Measurements from ENCODE around the gene CRHR1.

The CRHR1 gene

GRCh38 chr17:45775576-45776011, 8.5 kb upstream of the CRHR1 start:
- Histone ChIP-seq H3K36me3 (ENCODE audit: control insufficient read depth, insufficient read depth, low read length) (no peaks in the 10 kb centered on the region), H3K27me3 (ENCODE audit: control insufficient read depth, insufficient read depth, low read length, poor library complexity, severe bottlenecking) (no peaks in the 10 kb centered on the region), H3K4me1 (ENCODE audit: control insufficient read depth, insufficient read depth, low read length) (peaks cover 9% of the 10 kb centered on the region), H3K27ac (ENCODE audit: insufficient read depth, low read depth, low read length, poor library complexity, severe bottlenecking) (no peak overlapping the region), H3K4me3 (ENCODE audit: insufficient read depth, low read depth, low read length) (no peak overlapping the region), H3K9me3 (ENCODE audit: control insufficient read depth, low read length) (no peaks in the 10 kb centered on the region)
- WGBS, 2 experiments: 85 to 95% methylated on average over 4 of the region's 4 CpGs

GRCh38 chr17:45776896-45777295, 7.2 kb upstream of the CRHR1 start:
- H3K27me3 ChIP-seq (ENCODE audit: control insufficient read depth, insufficient read depth, low read length, poor library complexity, severe bottlenecking): peaks cover 7% of the 10 kb centered on the region

GRCh38 chr17:45777388-45777787, 6.7 kb upstream of the CRHR1 start:
- 72 to 77% methylated on average over 3 of the region's 3 CpGs for WGBS, 2 experiments
- peaks cover 12% of the 10 kb centered on the region for H3K27me3 ChIP-seq (ENCODE audit: control insufficient read depth, insufficient read depth, low read length, poor library complexity, severe bottlenecking)
- H3K36me3 ChIP-seq (ENCODE audit: control insufficient read depth, insufficient read depth, low read length): no peaks in the 10 kb centered on the region
- no peak overlapping the region for H3K4me3 ChIP-seq (ENCODE audit: insufficient read depth, low read depth, low read length)
- no peak overlapping the region for H3K27ac ChIP-seq (ENCODE audit: insufficient read depth, low read depth, low read length, poor library complexity, severe bottlenecking)
- H3K4me1 ChIP-seq (ENCODE audit: control insufficient read depth, insufficient read depth, low read length): no peaks in the 10 kb centered on the region
- H3K9me3 ChIP-seq (ENCODE audit: control insufficient read depth, low read length): no peaks in the 10 kb centered on the region

More at GRCh38 chr17:45776896-45777295, 7.2 kb upstream of the CRHR1 start:
- Histone ChIP-seq H3K4me3 (ENCODE audit: insufficient read depth, low read depth, low read length) (no peak overlapping the region), H3K36me3 (ENCODE audit: control insufficient read depth, insufficient read depth, low read length) (no peaks in the 10 kb centered on the region), H3K4me1 (ENCODE audit: control insufficient read depth, insufficient read depth, low read length) (no peaks in the 10 kb centered on the region), H3K27ac (ENCODE audit: insufficient read depth, low read depth, low read length, poor library complexity, severe bottlenecking) (no peak overlapping the region), H3K9me3 (ENCODE audit: control insufficient read depth, low read length) (no peaks in the 10 kb centered on the region)
- 78 to 81% methylated on average over 6 to 7 of the region's 7 CpGs for WGBS, 2 experiments

- no peak overlapping the region for H3K4me3 ChIP-seq (ENCODE audit: insufficient read depth, low read depth, low read length)
- no peak overlapping the region for H3K27ac ChIP-seq (ENCODE audit: insufficient read depth, low read depth, low read length, poor library complexity, severe bottlenecking)
- no peaks in the 10 kb centered on the region for H3K36me3 ChIP-seq (ENCODE audit: control insufficient read depth, insufficient read depth, low read length)
- H3K9me3 ChIP-seq (ENCODE audit: control insufficient read depth, low read length): no peaks in the 10 kb centered on the region
- H3K4me1 ChIP-seq (ENCODE audit: control insufficient read depth, insufficient read depth, low read length): peaks cover 2% of the 10 kb centered on the region
- WGBS, 2 experiments: 86 to 92% methylated on average over 5 of the region's 5 CpGs
- peaks cover 47% of the 10 kb centered on the region for H3K27me3 ChIP-seq (ENCODE audit: control insufficient read depth, insufficient read depth, low read length, poor library complexity, severe bottlenecking)
Measured at GRCh38 chr17:45780921-45781320, 3.2 kb upstream of the CRHR1 start.

- Histone ChIP-seq H3K4me3 (ENCODE audit: insufficient read depth, low read depth, low read length) (peak overlapping the region; percentile 48), H3K27me3 (ENCODE audit: control insufficient read depth, insufficient read depth, low read length, poor library complexity, severe bottlenecking) (peaks cover 66% of the 10 kb centered on the region), H3K36me3 (ENCODE audit: control insufficient read depth, insufficient read depth, low read length) (no peaks in the 10 kb centered on the region), H3K9me3 (ENCODE audit: control insufficient read depth, low read length) (no peaks in the 10 kb centered on the region), H3K27ac (ENCODE audit: insufficient read depth, low read depth, low read length, poor library complexity, severe bottlenecking) (no peak overlapping the region), H3K4me1 (ENCODE audit: control insufficient read depth, insufficient read depth, low read length) (peaks cover 2% of the 10 kb centered on the region)
- WGBS, 2 experiments: 22 to 23% methylated on average over 32 of the region's 32 CpGs
Measured at GRCh38 chr17:45782889-45783592, 1.1 kb upstream of the CRHR1 start.

- Histone ChIP-seq H3K4me1 (ENCODE audit: control insufficient read depth, insufficient read depth, low read length) (peaks cover 2% of the 10 kb centered on the region), H3K9me3 (ENCODE audit: control insufficient read depth, low read length) (no peaks in the 10 kb centered on the region), H3K4me3 (ENCODE audit: insufficient read depth, low read depth, low read length) (peak overlapping the region; percentile 48), H3K27me3 (ENCODE audit: control insufficient read depth, insufficient read depth, low read length, poor library complexity, severe bottlenecking) (peaks cover 69% of the 10 kb centered on the region), H3K27ac (ENCODE audit: insufficient read depth, low read depth, low read length, poor library complexity, severe bottlenecking) (no peak overlapping the region), H3K36me3 (ENCODE audit: control insufficient read depth, insufficient read depth, low read length) (no peaks in the 10 kb centered on the region)
- WGBS, 2 experiments: 0 to 1% methylated on average over 64 of the region's 64 CpGs
Measured at GRCh38 chr17:45783593-45784292, 377 bp upstream of the CRHR1 start.

- Histone ChIP-seq H3K4me3 (ENCODE audit: insufficient read depth, low read depth, low read length) (peak overlapping the region; percentile 48), H3K27me3 (ENCODE audit: control insufficient read depth, insufficient read depth, low read length, poor library complexity, severe bottlenecking) (peaks cover 75% of the 10 kb centered on the region), H3K4me1 (ENCODE audit: control insufficient read depth, insufficient read depth, low read length) (peaks cover 2% of the 10 kb centered on the region), H3K27ac (ENCODE audit: insufficient read depth, low read depth, low read length, poor library complexity, severe bottlenecking) (no peak overlapping the region), H3K36me3 (ENCODE audit: control insufficient read depth, insufficient read depth, low read length) (no peaks in the 10 kb centered on the region), H3K9me3 (ENCODE audit: control insufficient read depth, low read length) (no peaks in the 10 kb centered on the region)
- WGBS, 2 experiments: 0 to 1% methylated on average over 82 of the region's 82 CpGs
Measured at GRCh38 chr17:45784741-45785479, 790 bp downstream of the CRHR1 start.

- Histone ChIP-seq H3K4me1 (ENCODE audit: control insufficient read depth, insufficient read depth, low read length) (peaks cover 2% of the 10 kb centered on the region), H3K4me3 (ENCODE audit: insufficient read depth, low read depth, low read length) (peak overlapping the region; percentile 48), H3K27ac (ENCODE audit: insufficient read depth, low read depth, low read length, poor library complexity, severe bottlenecking) (no peak overlapping the region), H3K27me3 (ENCODE audit: control insufficient read depth, insufficient read depth, low read length, poor library complexity, severe bottlenecking) (peaks cover 82% of the 10 kb centered on the region), H3K9me3 (ENCODE audit: control insufficient read depth, low read length) (no peaks in the 10 kb centered on the region), H3K36me3 (ENCODE audit: control insufficient read depth, insufficient read depth, low read length) (no peaks in the 10 kb centered on the region)
- WGBS, 2 experiments: 29 to 30% methylated on average over 27 to 28 of the region's 28 CpGs
Measured at GRCh38 chr17:45785480-45786193, 1.5 kb downstream of the CRHR1 start.

GRCh38 chr17:45786349-45786748, 2.2 kb downstream of the CRHR1 start:
- Histone ChIP-seq H3K36me3 (ENCODE audit: control insufficient read depth, insufficient read depth, low read length) (no peaks in the 10 kb centered on the region), H3K27ac (ENCODE audit: insufficient read depth, low read depth, low read length, poor library complexity, severe bottlenecking) (no peak overlapping the region), H3K4me1 (ENCODE audit: control insufficient read depth, insufficient read depth, low read length) (peaks cover 2% of the 10 kb centered on the region), H3K4me3 (ENCODE audit: insufficient read depth, low read depth, low read length) (no peak overlapping the region), H3K27me3 (ENCODE audit: control insufficient read depth, insufficient read depth, low read length, poor library complexity, severe bottlenecking) (peaks cover 88% of the 10 kb centered on the region), H3K9me3 (ENCODE audit: control insufficient read depth, low read length) (no peaks in the 10 kb centered on the region)
- 71 to 73% methylated on average over 2 to 3 of the region's 3 CpGs for WGBS, 2 experiments

All from ectodermal cell (in vitro differentiated cells).